Heart left ventricle (tissue), 13 donors: Measurements from ENCODE around the gene ASTN2.

Experiments
- POLR2A ChIP-seq, 2 donors: fragments of 450-650 bp; IDR thresholded peaks; one replicate each; pipeline ENCODE4 v1.6.1; 2017; ENCODE audit warnings: antibody characterized with exemption in 2 of 2, mild to moderate bottlenecking in 2 of 2, moderate library complexity in 2 of 2
- TF ChIP-seq, protein P1 (sequence below), 12 donors: fragments of 200-600 bp; sonication (generic) in 4 of 12; IDR thresholded peaks; one replicate each; pipeline versions ENCODE4 v1.5.0 to v1.8.0; 2018 to 2022; ENCODE audit warnings: antibody characterized with exemption in 12 of 12, mild to moderate bottlenecking in 5 of 12
- donor health status: ischemic (EF 13 %, LVEDD 7.1; RV severe dilation, severe dysfunction).
- donor health status: DM: no; HTN: yes; CAD: no.
- donor health status: DM: no; HTN: no; CAD: no.
- donor health status: ischemic (EF 25% LVEDD 6.9; RV normal size, moderate dysfunction).
- donor health status: ischemic (EF 25% LVEDD 5.7; RV mildly dilated, moderate dysfunction).
- donor health status: ischemic (EF 35%, LVEDD 5.7; RV mildly dilated, moderate dysfunction).
- donor health status: nonischemic (EF 11% LVEDD 7.7; RV severe dilation, severe dysfunction).
- donor health status: DM: yes; HTN: yes; CAD: no.
- donor health status: PGD.
- donor health status: ischemic (EF 29% LVEDD 5.4; RV normal size, mild dysfunction).
- donor health status: nonischemic (EF 23%, LVEDD 6.1; RV moderate dilation, normal function).

- TF ChIP-seq, protein P1, sequence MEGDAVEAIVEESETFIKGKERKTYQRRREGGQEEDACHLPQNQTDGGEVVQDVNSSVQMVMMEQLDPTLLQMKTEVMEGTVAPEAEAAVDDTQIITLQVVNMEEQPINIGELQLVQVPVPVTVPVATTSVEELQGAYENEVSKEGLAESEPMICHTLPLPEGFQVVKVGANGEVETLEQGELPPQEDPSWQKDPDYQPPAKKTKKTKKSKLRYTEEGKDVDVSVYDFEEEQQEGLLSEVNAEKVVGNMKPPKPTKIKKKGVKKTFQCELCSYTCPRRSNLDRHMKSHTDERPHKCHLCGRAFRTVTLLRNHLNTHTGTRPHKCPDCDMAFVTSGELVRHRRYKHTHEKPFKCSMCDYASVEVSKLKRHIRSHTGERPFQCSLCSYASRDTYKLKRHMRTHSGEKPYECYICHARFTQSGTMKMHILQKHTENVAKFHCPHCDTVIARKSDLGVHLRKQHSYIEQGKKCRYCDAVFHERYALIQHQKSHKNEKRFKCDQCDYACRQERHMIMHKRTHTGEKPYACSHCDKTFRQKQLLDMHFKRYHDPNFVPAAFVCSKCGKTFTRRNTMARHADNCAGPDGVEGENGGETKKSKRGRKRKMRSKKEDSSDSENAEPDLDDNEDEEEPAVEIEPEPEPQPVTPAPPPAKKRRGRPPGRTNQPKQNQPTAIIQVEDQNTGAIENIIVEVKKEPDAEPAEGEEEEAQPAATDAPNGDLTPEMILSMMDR (IDR thresholded peaks at IDR 0.05), result no peak
- no peak for TF ChIP-seq POLR2A (IDR thresholded peaks at IDR 0.05)
These were observed 821.9 kb downstream of the ASTN2 start for GRCh38 chr9:116592970-116593369.
